ELR (cell line): ENCODE data around the gene RAB3D.
A peak's percentile ranks its signal among the peaks of the same experiment; 100 is the strongest.
"Not testable (repeated sequence)": the region's sequence is repeated elsewhere in the genome, so short reads cannot be mapped to it uniquely, and the experiment has no call there.

Experiments
- DNase-seq: peaks from one replicate; pipeline ENCODE4 v3.0.0-alpha.2; 2015; ENCODE audit warnings: low read depth

Gene RAB3D

GRCh38 chr19:11338121-11338520, 1.3 kb downstream of the RAB3D start:
- no peak for DNase-seq

- no peak for DNase-seq
These were observed 2.4 kb downstream of the RAB3D start for GRCh38 chr19:11337080-11337479.

- DNase-seq, result no peak
These were observed 3.9 kb downstream of the RAB3D start for GRCh38 chr19:11335449-11336146.

GRCh38 chr19:11333838-11334237, 5.6 kb downstream of the RAB3D start:
- peak; percentile 52 for DNase-seq

- no peak for DNase-seq
These were observed 6.6 kb downstream of the RAB3D start for GRCh38 chr19:11332822-11333221.

GRCh38 chr19:11331502-11331901, 8.0 kb downstream of the RAB3D start:
- no peak for DNase-seq

GRCh38 chr19:11330127-11330526, 9.3 kb downstream of the RAB3D start:
- DNase-seq, result no peak

- no peak for DNase-seq
These were observed 13.9 kb downstream of the RAB3D start for GRCh38 chr19:11325544-11325943.

GRCh38 chr19:11324748-11325389, 14.6 kb downstream of the RAB3D start:
- DNase-seq, result no peak

GRCh38 chr19:11324079-11324661, 15.3 kb downstream of the RAB3D start:
- DNase-seq, result peak; percentile 87

- no peak for DNase-seq
These were observed 15.8 kb downstream of the RAB3D start for GRCh38 chr19:11323601-11324078.

GRCh38 chr19:11322269-11323024, 17.0 kb downstream of the RAB3D start:
- DNase-seq, result no peak

GRCh38 chr19:11321191-11322126, 18.0 kb downstream of the RAB3D start:
- DNase-seq, result no peak

- not testable (repeated sequence) for DNase-seq
These were observed 19.0 kb downstream of the RAB3D start for GRCh38 chr19:11320278-11320995.

- no peak for DNase-seq
These were observed 33.1 kb downstream of the RAB3D start for GRCh38 chr19:11306337-11306736.

GRCh38 chr19:11304936-11305335, 34.5 kb downstream of the RAB3D start:
- DNase-seq, result no peak

- DNase-seq, result no peak
These were observed 38.7 kb downstream of the RAB3D start for GRCh38 chr19:11300811-11301120.

GRCh38 chr19:11299946-11300810, 39.3 kb downstream of the RAB3D start:
- no peak for DNase-seq

GRCh38 chr19:11296264-11296663, 43.2 kb downstream of the RAB3D start:
- DNase-seq, result no peak

- no peak for DNase-seq
These were observed 43.7 kb downstream of the RAB3D start, which contains the start of gene TSPAN16 for GRCh38 chr19:11295665-11296245. Gene TSPAN16, plus strand, starts transcription at chr19:11296160. Its CDS starts 138 bp downstream, at chr19:11296298.
